ENCODE results near the gene C16orf96.

Gene C16orf96

GRCh38 chr16:4583906-4584305 lies 27.8 kb downstream of the C16orf96 start:
- TF ChIP-seq EZH2phosphoT487 (IDR thresholded peaks at IDR 0.05; ENCODE audit: low read depth), result no peak
- no peak for TF ChIP-seq CTCF (IDR thresholded peaks at IDR 0.05; ENCODE audit: low read depth, low read length)
- Histone ChIP-seq H3K9me3 (ENCODE audit: insufficient read depth, low read length) (no peaks in the 10 kb centered on the region; the same call in 1 of the 2 replicates), H3K9ac (ENCODE audit: low read length) (no peak overlapping the region), H3K79me2 (ENCODE audit: low read length) (no peaks in the 10 kb centered on the region), H3K27ac (ENCODE audit: low read length) (no peak overlapping the region), H3K36me3 (replicated peaks; ENCODE audit: low read depth, low read length) (no peaks in the 10 kb centered on the region), H3K4me3 (ENCODE audit: low read length) (no peak overlapping the region), H2AFZ (ENCODE audit: low read depth, low read length) (no peak overlapping the region), H3K4me1 (ENCODE audit: low read length) (no peaks in the 10 kb centered on the region), H3K4me2 (ENCODE audit: low read length) (no peak overlapping the region), H3K27me3 (ENCODE audit: low read depth, low read length) (0 out of 2 replicates have a peak, but pooled peaks cover 15% of the 10 kb centered on the region), H4K20me1 (ENCODE audit: insufficient read depth, low read length) (no peaks in the 10 kb centered on the region)

- Histone ChIP-seq H3K9ac (ENCODE audit: low read length) (no peak overlapping the region), H3K27me3 (ENCODE audit: low read depth, low read length) (0 out of 2 replicates have a peak, but pooled peaks cover 15% of the 10 kb centered on the region), H2AFZ (ENCODE audit: low read depth, low read length) (no peak overlapping the region), H3K4me1 (ENCODE audit: low read length) (no peaks in the 10 kb centered on the region), H3K27ac (ENCODE audit: low read length) (no peak overlapping the region), H3K79me2 (ENCODE audit: low read length) (no peaks in the 10 kb centered on the region), H3K36me3 (replicated peaks; ENCODE audit: low read depth, low read length) (no peaks in the 10 kb centered on the region), H4K20me1 (ENCODE audit: insufficient read depth, low read length) (no peaks in the 10 kb centered on the region), H3K9me3 (ENCODE audit: insufficient read depth, low read length) (no peaks in the 10 kb centered on the region; the same call in 1 of the 2 replicates), H3K4me2 (ENCODE audit: low read length) (no peak overlapping the region), H3K4me3 (ENCODE audit: low read length) (no peak overlapping the region)
- TF ChIP-seq EZH2phosphoT487 (IDR thresholded peaks at IDR 0.05; ENCODE audit: low read depth), result no peak
- TF ChIP-seq CTCF (IDR thresholded peaks at IDR 0.05; ENCODE audit: low read depth, low read length), result no peak
Measured at GRCh38 chr16:4586291-4586690, 30.2 kb downstream of the C16orf96 start.

- Histone ChIP-seq H4K20me1 (ENCODE audit: insufficient read depth, low read length) (no peaks in the 10 kb centered on the region), H3K79me2 (ENCODE audit: low read length) (no peaks in the 10 kb centered on the region), H2AFZ (ENCODE audit: low read depth, low read length) (no peak overlapping the region), H3K9ac (ENCODE audit: low read length) (no peak overlapping the region), H3K4me2 (ENCODE audit: low read length) (no peak overlapping the region), H3K36me3 (replicated peaks; ENCODE audit: low read depth, low read length) (no peaks in the 10 kb centered on the region), H3K4me1 (ENCODE audit: low read length) (no peaks in the 10 kb centered on the region), H3K9me3 (ENCODE audit: insufficient read depth, low read length) (no peaks in the 10 kb centered on the region; the same call in 1 of the 2 replicates), H3K27me3 (ENCODE audit: low read depth, low read length) (0 out of 2 replicates have a peak, but pooled peaks cover 15% of the 10 kb centered on the region), H3K4me3 (ENCODE audit: low read length) (no peak overlapping the region), H3K27ac (ENCODE audit: low read length) (no peak overlapping the region)
- TF ChIP-seq EZH2phosphoT487 (IDR thresholded peaks at IDR 0.05; ENCODE audit: low read depth), result no peak
Measured at GRCh38 chr16:4588386-4588785, 32.2 kb downstream of the C16orf96 start.

GRCh38 chr16:4588961-4589360 lies 32.8 kb downstream of the C16orf96 start:
- no peaks in the 10 kb centered on the region for H3K4me1 ChIP-seq (ENCODE audit: low read length)
- H3K9me3 ChIP-seq (ENCODE audit: insufficient read depth, low read length), result no peaks in the 10 kb centered on the region; the same call in 1 of the 2 replicates
- no peak overlapping the region for H2AFZ ChIP-seq (ENCODE audit: low read depth, low read length)
- no peak overlapping the region for H3K9ac ChIP-seq (ENCODE audit: low read length)
- TF ChIP-seq CTCF (IDR thresholded peaks at IDR 0.05; ENCODE audit: low read depth, low read length) (no peak), EZH2phosphoT487 (IDR thresholded peaks at IDR 0.05; ENCODE audit: low read depth) (no peak)
- H3K4me3 ChIP-seq (ENCODE audit: low read length), result no peak overlapping the region
- H3K4me2 ChIP-seq (ENCODE audit: low read length), result no peak overlapping the region
- no peaks in the 10 kb centered on the region for H3K79me2 ChIP-seq (ENCODE audit: low read length)
- H4K20me1 ChIP-seq (ENCODE audit: insufficient read depth, low read length), result no peaks in the 10 kb centered on the region
- no peaks in the 10 kb centered on the region for H3K36me3 ChIP-seq (replicated peaks; ENCODE audit: low read depth, low read length)
- H3K27me3 ChIP-seq (ENCODE audit: low read depth, low read length), result 0 out of 2 replicates have a peak, but pooled peaks cover 15% of the 10 kb centered on the region
- H3K27ac ChIP-seq (ENCODE audit: low read length), result no peak overlapping the region
